IPS-18c (cell line): ENCODE results near the gene BID.
"Not testable (repeated sequence)": the region's sequence is repeated elsewhere in the genome, so short reads cannot be mapped to it uniquely, and the experiment has no call there.

ENCODE experiments used
- H3K4me3 ChIP-seq: 2 replicates; pipeline ENCODE4 v1.7.0; 2013; ENCODE audit warnings: low read depth, mild to moderate bottlenecking, low read length, moderate library complexity; ENCODE audit not compliant: insufficient read depth
- H3K9me3 ChIP-seq: one replicate; pipeline ENCODE4 v1.6.1; 2013; ENCODE audit warnings: mild to moderate bottlenecking, low read length, moderate library complexity; ENCODE audit not compliant: control insufficient read depth, insufficient read depth

BID gene

GRCh38 chr22:17703811-17704210 lies 70.5 kb downstream of the BID start:
- H3K4me3 ChIP-seq = no peak overlapping the region
- peaks cover 2% of the 10 kb centered on the region for H3K9me3 ChIP-seq

GRCh38 chr22:17700778-17701177 lies 73.5 kb downstream of the BID start:
- Histone ChIP-seq H3K4me3 (no peak overlapping the region), H3K9me3 (peaks cover 2% of the 10 kb centered on the region)

GRCh38 chr22:17699696-17700340 lies 74.5 kb downstream of the BID start:
- H3K4me3 ChIP-seq = no peak overlapping the region
- H3K9me3 ChIP-seq = no peaks in the 10 kb centered on the region

GRCh38 chr22:17698948-17699347 lies 75.3 kb downstream of the BID start:
- H3K9me3 ChIP-seq = no peaks in the 10 kb centered on the region
- H3K4me3 ChIP-seq = no peak overlapping the region

GRCh38 chr22:17698276-17698675 lies 76.0 kb downstream of the BID start:
- not testable (repeated sequence) for H3K9me3 ChIP-seq, H3K4me3 ChIP-seq

GRCh38 chr22:17697196-17697595 lies 77.1 kb downstream of the BID start:
- H3K4me3 ChIP-seq = not testable (repeated sequence)

GRCh38 chr22:17695986-17696385 lies 78.3 kb downstream of the BID start:
- H3K4me3 ChIP-seq = no peak overlapping the region

More at GRCh38 chr22:17697196-17697595, 77.1 kb downstream of the BID start:
- H3K9me3 ChIP-seq = not testable (repeated sequence)

GRCh38 chr22:17694752-17695151 lies 79.5 kb downstream of the BID start:
- Histone ChIP-seq H3K9me3 (no peaks in the 10 kb centered on the region), H3K4me3 (no peak overlapping the region)

More at GRCh38 chr22:17695986-17696385, 78.3 kb downstream of the BID start:
- no peaks in the 10 kb centered on the region for H3K9me3 ChIP-seq

GRCh38 chr22:17694193-17694592 lies 80.1 kb downstream of the BID start:
- H3K9me3 ChIP-seq = no peaks in the 10 kb centered on the region
- H3K4me3 ChIP-seq = no peak overlapping the region

- Histone ChIP-seq H3K4me3 (no peak overlapping the region), H3K9me3 (no peaks in the 10 kb centered on the region)
Measured at GRCh38 chr22:17692841-17693240, 81.4 kb downstream of the BID start.

- no peaks in the 10 kb centered on the region for H3K9me3 ChIP-seq
Measured at GRCh38 chr22:17684245-17684644, 90.0 kb downstream of the BID start.

More at GRCh38 chr22:17684245-17684644, 90.0 kb downstream of the BID start:
- H3K4me3 ChIP-seq = no peak overlapping the region
